ENCODE results near the gene ATP5F1E.

ATP5F1E gene

GRCh38 chr20:59010995-59011873, 20.9 kb downstream of the ATP5F1E start:
- Histone ChIP-seq H3K9ac (ENCODE audit: low read depth, low read length) (peak overlapping the region; percentile 59), H3K9me3 (replicated peaks; ENCODE audit: low read length) (no peaks in the 10 kb centered on the region), H3K4me3 (ENCODE audit: low read length) (peak overlapping the region; percentile 38), H3K36me3 (ENCODE audit: insufficient read depth, low read length) (no peaks in the 10 kb centered on the region), H3K4me1 (ENCODE audit: control insufficient read depth, insufficient read depth, low read length) (peaks cover 20% of the 10 kb centered on the region), H3K4me2 (ENCODE audit: low read length) (peak overlapping the region; percentile 68), H3K27me3 (ENCODE audit: control insufficient read depth, insufficient read depth, low read length) (no peaks in the 10 kb centered on the region)

GRCh38 chr20:59010321-59010994, 21.7 kb downstream of the ATP5F1E start:
- Histone ChIP-seq H3K9ac (ENCODE audit: low read depth, low read length) (peak overlapping the region; percentile 59), H3K4me1 (ENCODE audit: control insufficient read depth, insufficient read depth, low read length) (peaks cover 28% of the 10 kb centered on the region), H3K4me2 (ENCODE audit: low read length) (peak overlapping the region; percentile 13), H3K27me3 (ENCODE audit: control insufficient read depth, insufficient read depth, low read length) (no peaks in the 10 kb centered on the region), H3K4me3 (ENCODE audit: low read length) (no peak overlapping the region), H3K9me3 (replicated peaks; ENCODE audit: low read length) (no peaks in the 10 kb centered on the region), H3K36me3 (ENCODE audit: insufficient read depth, low read length) (no peaks in the 10 kb centered on the region)

DNA sequence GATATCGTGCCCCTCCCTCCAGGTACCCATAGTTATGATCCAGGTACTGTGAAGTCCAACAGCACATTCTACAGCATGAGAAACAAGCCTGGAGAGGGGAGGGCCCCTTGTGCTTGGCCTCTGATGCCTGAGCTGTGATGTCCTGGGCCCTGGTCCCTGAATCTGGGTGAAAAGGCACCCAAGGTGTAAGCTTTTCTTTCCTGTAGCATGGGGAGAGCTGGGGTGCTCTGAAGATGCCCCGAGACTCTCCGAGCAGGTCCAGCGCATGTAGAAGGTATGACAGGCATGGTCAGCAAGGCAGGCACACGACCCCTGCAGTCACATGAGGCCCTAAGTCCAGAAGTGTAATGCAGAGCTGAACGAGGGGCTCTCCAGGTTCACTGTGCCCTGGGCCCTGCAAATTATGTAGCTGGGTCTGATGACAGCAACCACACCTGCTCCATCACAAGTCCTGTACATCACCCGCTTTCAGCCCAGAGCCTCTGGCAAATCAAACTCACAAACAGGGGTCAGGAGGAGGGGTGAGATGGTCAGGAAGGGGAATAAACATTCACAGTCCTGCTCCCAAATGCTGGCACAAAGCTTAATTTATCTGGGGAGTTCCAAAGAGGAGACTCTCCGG, 23.3 kb downstream of the ATP5F1E start:
- no peaks in the 10 kb centered on the region for H3K27me3 ChIP-seq (ENCODE audit: control insufficient read depth, insufficient read depth, low read length)
- peaks cover 37% of the 10 kb centered on the region for H3K4me1 ChIP-seq (ENCODE audit: control insufficient read depth, insufficient read depth, low read length)
- peaks cover 4% of the 10 kb centered on the region for H3K36me3 ChIP-seq (ENCODE audit: insufficient read depth, low read length)
- H3K4me3 ChIP-seq (ENCODE audit: low read length): no peak overlapping the region
- H3K9me3 ChIP-seq (replicated peaks; ENCODE audit: low read length): no peaks in the 10 kb centered on the region
- no peak overlapping the region for H3K9ac ChIP-seq (ENCODE audit: low read depth, low read length)
- no peak overlapping the region for H3K4me2 ChIP-seq (ENCODE audit: low read length)

DNA sequence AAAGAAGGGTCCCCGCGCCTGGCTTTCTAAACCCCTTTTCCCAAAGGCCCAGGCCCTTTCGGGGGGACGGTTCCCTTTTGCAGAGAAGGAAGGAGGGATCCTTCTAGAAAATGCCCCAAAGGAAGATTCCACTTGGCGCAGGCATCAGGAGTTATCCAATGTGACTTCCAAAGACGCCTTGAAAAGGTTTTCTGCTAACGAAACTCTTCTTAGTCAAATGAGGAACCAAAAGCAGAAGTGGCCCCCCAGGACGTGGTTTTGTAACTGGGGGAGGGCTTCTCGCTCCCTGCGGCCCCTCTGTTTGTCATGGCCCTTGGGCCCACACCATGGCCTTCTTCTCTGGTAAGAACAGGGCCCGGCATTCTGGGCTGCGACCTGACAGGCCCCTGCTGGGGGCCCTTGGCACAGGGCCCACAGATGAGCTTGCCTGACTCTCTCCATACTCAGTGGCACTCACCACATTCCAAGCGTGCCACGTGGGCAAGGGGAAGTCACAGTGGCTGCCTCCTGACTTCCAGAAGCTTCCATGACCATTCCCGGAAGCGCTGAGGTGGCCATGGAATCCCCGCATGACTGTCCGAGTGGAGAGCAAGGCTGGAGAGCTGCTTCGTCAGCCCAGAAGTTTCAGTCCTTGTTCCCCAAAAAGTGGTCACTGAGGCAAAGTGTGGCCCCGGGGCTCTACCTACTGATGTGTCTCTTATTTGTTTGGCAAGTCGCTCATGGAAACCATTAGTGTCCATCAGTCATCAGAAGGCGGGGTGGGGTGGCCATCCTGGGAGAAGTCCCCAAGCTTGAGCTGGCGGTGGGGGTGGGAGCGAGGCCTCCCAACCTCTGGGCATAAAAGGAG, 24.2 kb downstream of the ATP5F1E start:
- Histone ChIP-seq H3K27me3 (ENCODE audit: control insufficient read depth, insufficient read depth, low read length) (no peaks in the 10 kb centered on the region), H3K4me1 (ENCODE audit: control insufficient read depth, insufficient read depth, low read length) (peaks cover 45% of the 10 kb centered on the region), H3K4me2 (ENCODE audit: low read length) (peak overlapping the region; percentile 100), H3K9me3 (replicated peaks; ENCODE audit: low read length) (no peaks in the 10 kb centered on the region), H3K9ac (ENCODE audit: low read depth, low read length) (peak overlapping the region; percentile 95), H3K36me3 (ENCODE audit: insufficient read depth, low read length) (peaks cover 12% of the 10 kb centered on the region), H3K4me3 (ENCODE audit: low read length) (peak overlapping the region; percentile 90)

DNA sequence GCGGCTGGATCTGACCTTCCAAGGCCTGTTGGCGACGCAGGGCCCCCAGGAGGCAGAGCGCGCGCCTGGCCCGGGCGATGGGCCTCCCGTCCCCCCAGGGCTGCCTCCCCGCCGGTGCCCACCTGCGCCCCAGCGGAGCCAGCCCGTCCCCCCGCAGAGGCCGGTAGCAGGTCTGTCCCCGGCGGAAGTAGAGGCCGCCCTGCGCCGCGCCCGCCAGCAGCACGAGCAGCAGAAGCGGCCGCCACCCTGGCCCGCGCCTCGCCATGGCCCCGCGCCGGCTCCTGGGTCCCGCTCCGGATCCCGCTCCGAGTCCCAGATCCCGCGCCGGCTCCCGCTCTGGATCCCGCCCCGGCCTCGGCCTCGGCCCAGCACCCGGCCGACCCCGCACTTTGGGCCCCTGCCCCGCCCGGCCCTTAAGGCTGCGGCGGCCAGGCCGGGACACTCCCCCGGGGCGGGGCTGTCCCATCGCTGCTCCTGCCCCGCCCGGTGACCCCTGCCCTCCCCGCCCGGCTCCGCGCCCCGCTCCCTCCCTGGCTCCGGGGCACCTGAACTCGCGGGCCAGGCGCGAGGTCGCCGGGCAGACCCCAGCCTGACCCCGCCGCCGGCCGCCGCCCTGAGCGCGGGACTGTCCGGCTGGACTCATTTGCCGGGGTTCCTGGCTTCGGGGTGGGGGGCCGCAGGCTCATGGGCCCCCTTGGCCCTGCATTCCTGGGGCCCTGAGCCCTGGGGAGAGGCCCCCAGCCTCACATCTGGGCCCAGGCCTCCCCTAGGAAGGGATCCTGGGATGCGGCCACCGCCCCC, 25.1 kb downstream of the ATP5F1E start, which contains the start of gene CTSZ:
Gene CTSZ, minus strand, starts transcription at position 391 of the 801 bp plus-strand sequence. Its CDS starts 126 bp downstream, at position 265.
- Histone ChIP-seq H3K4me2 (ENCODE audit: low read length) (peak within 1 kb of the TSS; percentile 100), H3K4me3 (ENCODE audit: low read length) (peak within 1 kb of the TSS; percentile 90), H3K9me3 (replicated peaks; ENCODE audit: low read length) (no peaks in the 10 kb centered on the region), H3K4me1 (ENCODE audit: control insufficient read depth, insufficient read depth, low read length) (peaks cover 45% of the 10 kb centered on the region), H3K9ac (ENCODE audit: low read depth, low read length) (peak within 1 kb of the TSS; percentile 95), H3K36me3 (ENCODE audit: insufficient read depth, low read length) (peaks cover 12% of the 10 kb centered on the region), H3K27me3 (ENCODE audit: control insufficient read depth, insufficient read depth, low read length) (no peaks in the 10 kb centered on the region)

- no peaks in the 10 kb centered on the region for H3K9me3 ChIP-seq (replicated peaks; ENCODE audit: low read length)
- no peaks in the 10 kb centered on the region for H3K27me3 ChIP-seq (ENCODE audit: control insufficient read depth, insufficient read depth, low read length)
- peaks cover 41% of the 10 kb centered on the region for H3K4me1 ChIP-seq (ENCODE audit: control insufficient read depth, insufficient read depth, low read length)
- H3K4me3 ChIP-seq (ENCODE audit: low read length): peak overlapping the region; percentile 90
- peak overlapping the region; percentile 100 for H3K4me2 ChIP-seq (ENCODE audit: low read length)
- H3K36me3 ChIP-seq (ENCODE audit: insufficient read depth, low read length): peaks cover 17% of the 10 kb centered on the region
- peak overlapping the region; percentile 95 for H3K9ac ChIP-seq (ENCODE audit: low read depth, low read length)
Measured at GRCh38 chr20:59006167-59006863, 25.8 kb downstream of the ATP5F1E start.

GRCh38 chr20:59005523-59006166, 26.5 kb downstream of the ATP5F1E start:
- no peaks in the 10 kb centered on the region for H3K9me3 ChIP-seq (replicated peaks; ENCODE audit: low read length)
- H3K4me2 ChIP-seq (ENCODE audit: low read length): peak overlapping the region; percentile 100
- peak overlapping the region; percentile 95 for H3K9ac ChIP-seq (ENCODE audit: low read depth, low read length)
- H3K4me1 ChIP-seq (ENCODE audit: control insufficient read depth, insufficient read depth, low read length): peaks cover 34% of the 10 kb centered on the region
- peaks cover 20% of the 10 kb centered on the region for H3K36me3 ChIP-seq (ENCODE audit: insufficient read depth, low read length)
- peak overlapping the region; percentile 90 for H3K4me3 ChIP-seq (ENCODE audit: low read length)
- H3K27me3 ChIP-seq (ENCODE audit: control insufficient read depth, insufficient read depth, low read length): no peaks in the 10 kb centered on the region

- Histone ChIP-seq H3K4me2 (ENCODE audit: low read length) (peak overlapping the region; percentile 100), H3K36me3 (ENCODE audit: insufficient read depth, low read length) (peaks cover 20% of the 10 kb centered on the region), H3K9ac (ENCODE audit: low read depth, low read length) (peak overlapping the region; percentile 95), H3K4me1 (ENCODE audit: control insufficient read depth, insufficient read depth, low read length) (peaks cover 30% of the 10 kb centered on the region), H3K27me3 (ENCODE audit: control insufficient read depth, insufficient read depth, low read length) (no peaks in the 10 kb centered on the region), H3K9me3 (replicated peaks; ENCODE audit: low read length) (no peaks in the 10 kb centered on the region), H3K4me3 (ENCODE audit: low read length) (peak overlapping the region; percentile 90)
Measured at GRCh38 chr20:59004763-59005522, 27.2 kb downstream of the ATP5F1E start.

- H3K9me3 ChIP-seq (replicated peaks; ENCODE audit: low read length): no peaks in the 10 kb centered on the region
- H3K4me3 ChIP-seq (ENCODE audit: low read length): no peak overlapping the region
- H3K27me3 ChIP-seq (ENCODE audit: control insufficient read depth, insufficient read depth, low read length): no peaks in the 10 kb centered on the region
- peak overlapping the region; percentile 100 for H3K4me2 ChIP-seq (ENCODE audit: low read length)
- H3K9ac ChIP-seq (ENCODE audit: low read depth, low read length): no peak overlapping the region
- peaks cover 30% of the 10 kb centered on the region for H3K4me1 ChIP-seq (ENCODE audit: control insufficient read depth, insufficient read depth, low read length)
- peaks cover 20% of the 10 kb centered on the region for H3K36me3 ChIP-seq (ENCODE audit: insufficient read depth, low read length)
Measured at GRCh38 chr20:59004493-59004762, 27.7 kb downstream of the ATP5F1E start.
